Naive thymus-derived CD8-positive, alpha-beta T cell (primary cell): ENCODE measurements around the gene BHLHA15. TPM values are rescaled to one million over a fixed set of nuclear protein-coding genes. Genes with fewer than 3 reads are reported as not detected.
A peak's percentile ranks its signal among the peaks of the same experiment; 100 is the strongest.
"Not testable (repeated sequence)": the region's sequence is repeated elsewhere in the genome, so short reads cannot be mapped to it uniquely, and the experiment has no call there.

Experiments
- ATAC-seq, 2 donors: fragments of 150-1000 bp; cut with Tn5 transposase in 1 of 2; sonication (Bioruptor Pico), chemical (Tn5 transposase) in 1 of 2; 1 replicate in 1 of 2; 2 replicates in 1 of 2; pipeline ENCODE4 v1.10.0; 2021; ENCODE audit warnings: mild to moderate bottlenecking in 2 of 2, moderate library complexity in 2 of 2
- POLR2A ChIA-PET: fragments of 350-600 bp; sonication (Branson Sonifier 250); formaldehyde crosslinking; loops from one replicate; lab custom pipeline; 2021; ENCODE audit warnings: antibody characterized with exemption; lab: Charles Lee
- DNase-seq, 10 donors: peaks; one replicate each; pipeline versions ENCODE4 v3.0.0 to v3.0.0-alpha.2; 2020 to 2022
- H3K27ac Mint-ChIP-seq, 10 donors: one replicate each; pipeline ENCODE4 v1.8.0; 2020 to 2022; ENCODE audit warnings: mild to moderate bottlenecking in 10 of 10, mixed read lengths in 10 of 10, moderate library complexity in 4 of 10, inconsistent platforms in 1 of 10
- H3K27me3 Mint-ChIP-seq, 5 donors: one replicate each; pipeline ENCODE4 v1.8.0; 2021 to 2022; ENCODE audit warnings: mixed read lengths in 5 of 5
- H3K36me3 Mint-ChIP-seq, 3 donors: one replicate each; pipeline ENCODE4 v1.8.0; 2020 to 2022; ENCODE audit warnings: mixed read lengths in 3 of 3, mild to moderate bottlenecking in 2 of 3, inconsistent platforms in 1 of 3
- H3K4me1 Mint-ChIP-seq, 4 donors: one replicate each; pipeline ENCODE4 v1.8.0; 2021 to 2022; ENCODE audit warnings: mixed read lengths in 4 of 4
- H3K4me3 Mint-ChIP-seq, 10 donors: one replicate each; pipeline ENCODE4 v1.8.0; 2020 to 2022; ENCODE audit warnings: mild to moderate bottlenecking in 10 of 10, mixed read lengths in 10 of 10, moderate library complexity in 6 of 10, inconsistent platforms in 1 of 10
- H3K9me3 Mint-ChIP-seq, 9 donors: one replicate each; pipeline ENCODE4 v1.8.0; 2020 to 2022; ENCODE audit warnings: mixed read lengths in 9 of 9, mild to moderate bottlenecking in 3 of 9, inconsistent platforms in 1 of 9, moderate library complexity in 1 of 9
- polyA plus RNA-seq, 3 donors: library from polyadenylated mRNA; unstranded; fragments of 300-500 nt; fragmentation: Illumina TruSeq; gene quantifications; one replicate each; pipeline ENCODE4 v1.2.3, GENCODE V29; 2021
- total RNA-seq, 8 experiments: library from RNA in 2 of 8; stranded (reverse) in 2 of 8; gene quantifications; one replicate each; pipeline ENCODE4 v1.2.3 and lab custom pipeline; 2021 to 2026

The BHLHA15 gene
- total and polyA plus RNA-seq, 5 experiments from 2014 or later, result 0.47 TPM; not detected in 4

DNA sequence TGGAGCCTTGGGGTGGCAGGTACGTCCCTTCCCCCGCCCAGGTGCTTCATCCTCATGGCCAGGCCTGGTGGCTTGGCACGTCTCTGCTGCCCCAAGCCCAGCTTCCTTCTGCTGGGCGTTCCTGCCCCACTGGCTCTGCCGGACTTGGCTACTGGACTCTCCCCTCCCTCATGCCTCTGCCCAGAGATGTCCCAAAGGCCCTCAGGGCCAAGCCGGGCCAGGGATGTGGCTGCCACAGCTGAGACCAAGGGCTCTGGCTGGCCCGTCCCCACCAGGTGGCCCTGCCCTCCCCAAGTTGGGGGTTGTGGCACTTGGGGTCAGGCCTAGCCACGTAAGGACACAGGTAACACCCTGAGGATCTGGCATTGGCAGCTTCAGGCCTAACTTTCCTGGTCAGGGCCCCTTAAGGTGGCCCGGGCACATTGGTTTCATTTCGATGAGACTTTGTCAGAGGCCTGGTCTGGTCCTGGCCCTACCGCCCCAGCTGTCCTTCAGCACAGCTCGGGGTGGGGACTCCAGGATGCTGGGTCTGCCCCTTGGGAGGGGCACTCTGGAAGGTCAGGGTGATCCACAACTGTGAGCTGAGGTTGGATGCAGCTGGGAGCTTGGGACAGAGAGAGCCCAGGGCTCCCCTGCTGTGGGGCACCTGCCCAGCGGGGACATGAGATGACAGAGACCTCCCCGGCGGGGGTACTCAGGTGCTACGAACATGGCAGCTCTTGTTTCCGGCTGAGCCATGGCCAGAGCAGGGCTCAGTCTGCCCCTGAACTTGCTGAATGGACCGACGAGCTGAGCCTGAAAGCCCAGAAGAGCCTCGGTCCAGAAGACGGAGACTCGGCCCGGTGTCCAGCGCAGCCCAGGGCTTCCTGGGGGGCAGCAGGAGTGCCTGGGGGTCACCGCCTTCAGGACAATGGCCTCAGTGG is 2.9 kb downstream of the BHLHA15 start:
- Mint-ChIP-seq H3K36me3 (peaks cover 0 to 26% (median 5%) of the 10 kb centered on the region in 3 donors), H3K4me1 (peaks cover 12 to 26% (median 20%) of the 10 kb centered on the region in 4 donors), H3K27me3 (no peaks in the 10 kb centered on the region), H3K4me3 (peak overlapping the region in 2 of 10 donors; percentile 19 to 44), H3K27ac (peak overlapping the region in 6 of 10 donors; percentile 19 to 79 (median 58)), H3K9me3 (no peaks in the 10 kb centered on the region)
- ATAC-seq (peak in 1 of 2 donors; percentile 8), DNase-seq (no peak)
- POLR2A ChIA-PET, result interaction anchor here (2.1 to 4.6 kb wide), 2 partner anchors 11 to 37 kb away, joined by 11 to 17 read pairs; no protein-coding TSS in a partner anchor

DNA sequence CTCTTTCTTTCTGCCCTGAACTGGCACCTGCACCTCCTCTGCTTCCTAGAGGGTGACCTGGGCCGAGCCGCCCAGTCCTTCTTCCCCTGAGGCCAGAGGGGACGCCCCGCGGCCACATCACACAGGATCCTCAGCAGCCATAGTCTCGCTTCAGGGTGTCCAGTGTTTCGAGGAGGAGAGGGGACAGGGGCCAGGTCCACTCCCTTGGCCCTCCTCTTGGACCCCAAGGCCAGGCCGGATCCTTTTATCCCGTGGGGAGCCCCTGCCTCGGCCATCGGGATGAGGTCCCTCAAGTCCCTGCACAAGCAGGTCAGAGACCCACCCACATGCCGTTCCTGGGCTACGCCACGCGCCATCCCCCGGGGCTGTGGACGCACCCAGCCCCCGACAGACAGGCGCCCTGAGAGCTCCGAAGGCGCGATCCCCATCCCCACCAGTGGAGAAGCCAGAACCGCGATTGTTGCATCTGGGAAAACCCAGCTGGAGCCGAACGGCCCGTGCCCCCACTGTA is 3.6 kb downstream of the BHLHA15 start:
- H3K9me3 Mint-ChIP-seq, result no peaks in the 10 kb centered on the region
- ATAC-seq (no peak), DNase-seq (no peak)
- H3K4me3 Mint-ChIP-seq, result no peak overlapping the region
- H3K27me3 Mint-ChIP-seq, result no peaks in the 10 kb centered on the region
- H3K36me3 Mint-ChIP-seq, result peaks cover 0 to 31% (median 7%) of the 10 kb centered on the region in 3 donors
- POLR2A ChIA-PET, result interaction anchor here (2.1 to 4.6 kb wide), 2 partner anchors 12 to 36 kb away, joined by 11 to 17 read pairs; no protein-coding TSS in a partner anchor
- peaks cover 13 to 28% (median 22%) of the 10 kb centered on the region in 4 donors for H3K4me1 Mint-ChIP-seq
- peak overlapping the region in 1 of 10 donors; percentile 84 for H3K27ac Mint-ChIP-seq

DNA sequence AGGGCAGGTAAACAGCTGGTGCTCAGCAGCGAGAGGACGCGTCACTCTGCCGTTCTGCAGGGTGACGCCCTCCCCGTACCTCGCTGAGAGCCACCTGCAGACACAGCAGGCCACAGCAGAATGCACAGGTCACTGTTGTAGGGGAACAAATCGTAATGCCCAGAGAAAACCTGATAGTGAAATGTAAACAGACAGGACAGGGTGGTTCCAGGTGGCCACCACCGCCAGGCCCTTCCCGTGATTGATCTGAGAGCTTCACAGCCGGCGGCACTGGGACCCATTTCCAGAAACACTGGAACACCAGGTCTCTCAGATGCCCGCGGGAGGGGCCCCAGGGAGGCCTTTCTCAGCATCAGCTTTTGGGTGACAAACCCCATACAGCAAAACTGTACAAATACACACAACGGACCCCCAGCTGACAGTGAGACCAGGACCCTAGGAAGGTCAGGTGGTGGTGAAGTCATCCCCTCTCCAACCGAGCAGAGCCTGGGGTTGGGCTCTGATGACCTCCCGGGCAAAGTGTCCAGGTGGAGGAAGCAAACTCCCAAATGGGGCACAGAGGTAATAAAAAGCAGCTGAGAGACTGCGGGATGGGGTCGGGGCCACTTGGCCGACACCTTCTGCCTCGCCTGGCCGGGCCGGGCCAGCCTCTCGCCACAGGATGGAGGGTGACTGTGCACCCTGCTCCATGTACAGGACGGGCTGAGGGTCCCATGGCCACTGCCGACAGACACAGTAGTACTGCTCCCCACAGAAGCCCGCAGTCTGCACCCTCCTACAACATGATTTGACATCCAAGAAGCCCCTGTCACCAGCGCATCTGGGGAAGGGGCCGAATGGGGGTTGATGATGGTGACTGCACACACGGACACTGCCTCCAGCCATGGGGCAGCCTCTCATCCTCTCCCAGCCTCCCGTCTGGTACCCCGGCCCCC is 4.6 kb downstream of the BHLHA15 start:
- POLR2A ChIA-PET, result interaction anchor here (0.6 to 2.1 kb wide), 3 partner anchors 13 to 54 kb away, joined by 3 to 11 read pairs (median 3); no protein-coding TSS in a partner anchor
- peaks cover 13 to 28% (median 21%) of the 10 kb centered on the region in 4 donors for H3K4me1 Mint-ChIP-seq
- peak overlapping the region in 1 of 10 donors; percentile 6 for H3K4me3 Mint-ChIP-seq
- no peaks in the 10 kb centered on the region for H3K27me3 Mint-ChIP-seq
- H3K36me3 Mint-ChIP-seq, result peaks cover 0 to 38% (median 7%) of the 10 kb centered on the region in 3 donors
- DNase-seq (peak in 1 of 10 donors; percentile 57), ATAC-seq (no peak)
- H3K27ac Mint-ChIP-seq, result peak overlapping the region in 8 of 10 donors; percentile 6 to 84 (median 53)
- no peaks in the 10 kb centered on the region for H3K9me3 Mint-ChIP-seq

DNA sequence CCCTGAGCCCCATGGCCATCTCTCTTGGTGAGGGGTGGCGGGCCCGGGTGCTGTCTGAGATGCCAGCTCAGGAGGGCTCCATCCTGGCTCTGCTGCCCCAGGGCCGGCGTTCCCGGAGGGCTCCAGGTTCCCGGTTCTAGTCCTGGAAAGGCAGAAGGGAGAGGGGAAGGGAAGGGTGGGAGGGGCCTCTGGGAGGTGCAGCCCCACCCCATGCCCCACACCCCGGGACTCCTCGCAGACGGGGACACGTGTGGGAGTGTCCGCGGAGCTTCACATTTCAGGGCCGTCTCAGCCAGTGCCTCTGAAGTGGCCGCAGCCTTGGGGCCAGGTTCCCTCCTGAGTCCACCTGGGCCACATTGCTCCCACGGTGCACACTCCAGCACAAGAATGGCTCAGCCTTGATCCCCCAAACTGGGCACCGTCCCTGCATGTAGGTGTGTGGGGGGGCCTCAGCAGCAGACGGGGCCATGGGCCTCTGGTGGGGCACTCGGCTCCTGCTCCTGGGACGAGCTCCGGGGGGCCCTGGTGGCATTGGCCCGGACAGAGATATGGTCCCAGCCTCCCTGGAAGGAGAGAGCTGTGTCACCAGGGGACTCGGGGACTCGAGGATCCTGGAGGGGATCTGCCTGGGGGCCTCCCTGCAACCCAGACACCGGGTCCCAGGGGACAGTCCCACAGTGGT is 5.8 kb downstream of the BHLHA15 start:
- H3K4me3 Mint-ChIP-seq, result no peak overlapping the region
- ATAC-seq, result no peak
- POLR2A ChIA-PET, result interaction anchor here (1.3 kb wide), 1 partner anchor 31 kb away, joined by 3 read pairs; no protein-coding TSS in a partner anchor
- H3K9me3 Mint-ChIP-seq, result no peaks in the 10 kb centered on the region
- peaks cover 0 to 44% (median 7%) of the 10 kb centered on the region in 3 donors for H3K36me3 Mint-ChIP-seq
- DNase-seq, result no peak
- H3K4me1 Mint-ChIP-seq, result peaks cover 13 to 23% (median 19%) of the 10 kb centered on the region in 4 donors
- H3K27ac Mint-ChIP-seq, result peak overlapping the region in 2 of 10 donors; percentile 18 to 32
- no peaks in the 10 kb centered on the region for H3K27me3 Mint-ChIP-seq

DNA sequence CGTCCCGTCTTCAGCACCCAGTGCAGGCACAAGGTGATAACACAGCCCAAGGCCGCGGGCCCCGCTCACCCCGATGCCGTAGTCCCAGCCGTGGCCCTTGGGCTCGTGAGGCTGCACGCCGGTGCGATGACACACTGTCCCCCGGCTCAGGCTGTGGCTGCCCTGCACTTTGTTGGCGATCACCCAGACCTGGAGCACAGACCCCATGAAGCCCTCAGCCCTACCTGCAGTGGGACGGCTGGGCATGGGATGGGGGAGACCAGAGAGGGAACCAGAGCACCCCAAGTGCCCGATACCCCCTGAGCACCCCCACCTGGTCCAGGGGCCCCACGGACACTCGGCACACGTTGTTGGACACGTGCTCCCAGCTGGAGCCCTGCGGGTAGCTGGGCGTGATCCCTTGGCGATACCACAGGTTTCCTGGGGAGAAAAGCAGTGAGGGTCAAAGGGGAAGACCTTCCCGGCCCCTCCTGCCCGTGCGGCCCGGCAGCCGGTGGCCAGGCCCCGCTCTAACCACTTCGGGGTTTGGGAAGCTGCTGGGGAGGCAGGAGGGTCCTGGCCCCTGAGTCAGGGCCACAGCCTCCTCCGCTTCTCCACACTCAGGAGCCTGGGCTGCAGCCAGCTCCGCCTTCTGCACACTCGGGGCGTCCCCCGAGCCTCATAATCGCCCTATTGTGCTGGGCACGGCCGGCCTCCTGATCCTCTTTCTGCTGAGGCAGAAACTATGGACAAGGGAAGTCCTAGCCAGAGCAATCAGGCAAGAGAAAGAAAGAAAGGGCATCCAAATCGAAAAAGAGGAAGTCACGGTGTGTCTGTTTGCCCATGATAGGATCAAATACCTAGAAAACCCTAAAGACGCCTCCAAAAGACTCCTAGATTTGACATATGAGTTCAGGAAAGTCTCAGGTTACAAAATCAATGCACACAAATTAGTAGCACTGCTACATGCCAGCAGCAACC is 6.7 kb downstream of the BHLHA15 start:
- peak overlapping the region; percentile 17 to 85 (median 70) for H3K27ac Mint-ChIP-seq
- H3K9me3 Mint-ChIP-seq, result no peaks in the 10 kb centered on the region
- H3K4me3 Mint-ChIP-seq, result peak overlapping the region in 4 of 10 donors; percentile 4 to 46 (median 28)
- peaks cover 0 to 44% (median 7%) of the 10 kb centered on the region in 3 donors for H3K36me3 Mint-ChIP-seq
- H3K27me3 Mint-ChIP-seq, result no peaks in the 10 kb centered on the region
- ATAC-seq (no peak), DNase-seq (no peak)
- POLR2A ChIA-PET, result interaction anchor here (0.6 to 1.0 kb wide), 2 partner anchors 16 to 17 kb away, joined by 3 to 9 read pairs; no protein-coding TSS in a partner anchor
- H3K4me1 Mint-ChIP-seq, result peaks cover 13 to 22% (median 19%) of the 10 kb centered on the region in 4 donors

DNA sequence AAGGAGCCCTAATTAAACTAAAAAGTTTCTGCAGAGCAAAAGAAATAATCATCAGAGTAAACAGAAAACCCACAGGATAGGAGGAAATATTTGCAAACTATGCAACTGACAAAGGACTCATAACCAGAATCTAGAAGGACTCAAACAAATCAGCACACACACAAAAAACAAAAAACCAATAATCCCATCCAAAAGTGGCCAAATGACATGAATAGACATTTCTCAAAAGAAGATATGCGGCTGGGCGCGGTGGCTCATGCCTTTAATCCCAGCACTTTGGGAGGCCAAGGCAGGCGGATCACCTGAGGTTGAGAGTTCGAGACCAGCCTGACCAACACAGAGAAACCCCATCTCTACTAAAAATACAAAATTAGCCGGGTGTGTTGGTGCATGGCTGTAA is 8.1 kb downstream of the BHLHA15 start:
- ATAC-seq, POLR2A ChIA-PET, H3K27me3 Mint-ChIP-seq, DNase-seq, H3K9me3 Mint-ChIP-seq: not testable (repeated sequence)
- Mint-ChIP-seq H3K36me3 (peaks cover 0 to 48% (median 7%) of the 10 kb centered on the region in 3 donors), H3K4me3 (peak overlapping the region in 2 of 10 donors; percentile 44 to 45), H3K4me1 (peaks cover 13 to 21% (median 19%) of the 10 kb centered on the region in 4 donors), H3K27ac (peak overlapping the region in 9 of 10 donors; percentile 1 to 85 (median 59))

DNA sequence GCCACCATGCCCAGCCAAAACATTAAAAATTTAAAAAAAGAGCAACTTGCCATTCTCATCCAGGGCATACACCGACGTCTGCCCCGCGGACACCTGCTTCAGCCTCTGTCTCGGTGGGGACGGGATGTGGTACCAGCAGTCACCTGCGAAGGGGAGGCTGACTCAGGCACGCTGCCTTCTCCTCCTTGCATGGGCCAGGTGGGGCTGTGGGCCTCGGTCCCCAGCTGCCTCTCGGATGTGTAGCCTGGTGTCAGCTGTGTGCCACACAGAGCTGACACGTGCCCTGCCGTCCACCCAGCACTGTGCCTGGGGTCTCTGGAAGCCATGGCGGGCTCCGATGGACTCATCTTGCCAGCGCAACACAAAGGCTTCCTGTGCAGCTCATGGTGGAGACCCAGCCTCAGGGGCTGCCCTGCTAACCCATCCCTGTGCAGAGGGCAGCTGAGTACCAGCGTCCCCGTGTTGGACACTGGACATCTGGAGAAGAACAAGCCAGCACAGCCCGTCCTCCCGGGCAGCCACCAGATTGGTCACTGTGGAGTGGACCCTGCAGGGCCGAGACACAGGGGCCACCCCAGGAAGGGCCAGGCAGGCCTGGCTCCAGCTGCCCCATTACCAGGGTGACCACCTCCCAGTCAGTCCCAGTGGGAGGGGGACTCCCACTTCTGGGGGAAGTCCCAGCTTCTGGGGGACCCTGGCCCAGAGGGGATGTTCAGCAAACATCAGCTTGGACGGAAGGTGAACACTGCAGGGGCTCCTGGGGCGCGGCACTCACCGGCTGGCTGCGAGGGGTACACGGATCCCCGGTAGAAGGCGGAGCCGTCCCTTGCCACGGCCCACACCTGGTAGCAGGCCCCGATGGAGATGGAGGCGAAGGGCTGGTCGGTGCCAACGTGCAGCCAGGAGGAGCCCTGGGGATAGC is 10.6 kb downstream of the BHLHA15 start:
- H3K4me1 Mint-ChIP-seq, result peaks cover 13 to 23% (median 18%) of the 10 kb centered on the region in 4 donors
- POLR2A ChIA-PET, result no interaction called here
- no peaks in the 10 kb centered on the region for H3K9me3 Mint-ChIP-seq
- no peaks in the 10 kb centered on the region for H3K27me3 Mint-ChIP-seq
- DNase-seq (peak in 1 of 10 donors; percentile 61), ATAC-seq (no peak)
- H3K36me3 Mint-ChIP-seq, result peaks cover 0 to 52% (median 9%) of the 10 kb centered on the region in 3 donors
- no peak overlapping the region for H3K4me3 Mint-ChIP-seq
- H3K27ac Mint-ChIP-seq, result peak overlapping the region in 1 of 10 donors; percentile 25

DNA sequence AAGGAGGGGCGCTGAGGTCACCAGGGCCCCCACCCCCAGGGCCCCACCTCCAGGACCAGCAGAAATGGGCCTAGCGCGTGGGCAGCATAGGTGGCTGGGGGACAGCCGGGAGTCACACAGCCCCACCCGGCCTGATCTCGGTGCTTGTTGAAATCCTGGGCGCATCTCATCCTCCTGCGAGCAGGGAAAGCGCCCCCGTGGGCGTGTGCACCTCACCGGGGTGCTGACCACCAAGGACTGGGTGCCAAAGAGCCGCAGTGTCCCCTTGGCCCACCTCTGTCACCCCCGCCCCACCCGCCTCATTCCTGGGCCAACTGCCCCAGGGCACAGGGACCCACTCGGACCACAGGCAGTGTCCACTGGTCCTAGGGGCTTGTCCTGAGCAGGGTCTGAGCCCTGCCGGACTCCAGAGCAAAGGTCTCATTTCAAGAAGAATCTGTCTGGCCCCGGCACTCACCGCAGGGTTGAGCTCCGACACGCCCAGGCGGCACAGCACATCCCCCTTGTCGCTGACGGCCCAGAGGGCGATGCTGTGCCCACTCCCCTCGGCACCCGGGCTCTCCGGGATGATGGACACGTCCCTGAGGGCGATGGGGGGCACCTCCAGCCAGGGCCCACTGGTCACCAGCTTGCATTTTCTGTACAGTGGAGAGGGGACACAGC is 11.4 kb downstream of the BHLHA15 start:
- POLR2A ChIA-PET, result interaction anchor here (1.4 kb wide), 1 partner anchor 20 kb away, joined by 3 read pairs; no protein-coding TSS in a partner anchor
- Mint-ChIP-seq H3K4me1 (peaks cover 13 to 23% (median 18%) of the 10 kb centered on the region in 4 donors), H3K27me3 (no peaks in the 10 kb centered on the region), H3K36me3 (peaks cover 0 to 60% (median 9%) of the 10 kb centered on the region in 3 donors), H3K9me3 (no peaks in the 10 kb centered on the region), H3K4me3 (no peak overlapping the region), H3K27ac (no peak overlapping the region)
- DNase-seq, result peak in 1 of 10 donors; percentile 58
- no peak for ATAC-seq

DNA sequence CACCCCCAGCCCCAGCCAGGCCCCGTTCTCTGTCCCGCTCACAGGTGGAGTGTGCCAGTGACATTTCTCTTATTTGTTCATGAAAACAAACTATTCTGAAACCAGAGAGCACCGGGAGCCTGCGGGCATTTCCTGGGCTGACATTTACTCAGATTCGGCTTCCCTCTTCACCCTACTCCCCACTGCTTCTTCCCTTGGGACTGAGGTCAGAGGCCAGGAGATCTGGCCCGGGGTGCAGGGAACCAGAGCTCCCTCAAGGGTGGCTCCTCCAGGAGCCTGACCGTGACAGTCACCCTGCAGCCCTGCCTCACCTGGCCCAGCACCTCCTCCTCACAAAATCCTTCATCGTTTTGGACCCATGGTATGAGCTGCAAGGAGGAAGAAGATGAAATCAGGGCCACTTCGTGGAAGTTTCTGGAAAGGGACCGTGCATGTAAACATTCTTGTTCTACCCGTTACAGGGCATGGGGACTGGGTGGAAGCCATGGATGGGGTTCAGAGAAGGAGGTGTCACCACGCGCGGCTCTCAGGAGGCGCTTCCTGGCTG is 12.2 kb downstream of the BHLHA15 start:
- Mint-ChIP-seq H3K36me3 (peaks cover 0 to 62% (median 11%) of the 10 kb centered on the region in 3 donors), H3K9me3 (no peaks in the 10 kb centered on the region), H3K27ac (peak overlapping the region in 4 of 10 donors; percentile 24 to 74 (median 35)), H3K4me1 (peaks cover 8 to 19% (median 12%) of the 10 kb centered on the region in 4 donors), H3K27me3 (no peaks in the 10 kb centered on the region), H3K4me3 (no peak overlapping the region)
- POLR2A ChIA-PET, result interaction anchor here (1.4 kb wide), 1 partner anchor 21 kb away, joined by 3 read pairs; no protein-coding TSS in a partner anchor
- DNase-seq (no peak), ATAC-seq (no peak)
